Stimulated activated naive CD8-positive, alpha-beta T cell treated with anti-CD3 and anti-CD28 coated beads, Interleukin-15, Interleukin-2, amounts not matched to agents 100 U/mL and 50 U/mL, for 24 hours (primary cell): Measurements from ENCODE around the gene VPS29.
"Not testable (repeated sequence)": the region's sequence is repeated elsewhere in the genome, so short reads cannot be mapped to it uniquely, and the experiment has no call there.

ENCODE experiments used
- ATAC-seq: fragments of 150-1000 bp; cut with Tn5 transposase; one replicate; pipeline ENCODE4 v1.10.0; 2021
- DNase-seq: peaks from one replicate; pipeline ENCODE4 v3.0.0; 2021

The VPS29 gene

GRCh38 chr12:110520876-110521712, 19.2 kb upstream of the VPS29 start:
- DNase-seq: not testable (repeated sequence)
- peak; percentile 52 for ATAC-seq

DNA sequence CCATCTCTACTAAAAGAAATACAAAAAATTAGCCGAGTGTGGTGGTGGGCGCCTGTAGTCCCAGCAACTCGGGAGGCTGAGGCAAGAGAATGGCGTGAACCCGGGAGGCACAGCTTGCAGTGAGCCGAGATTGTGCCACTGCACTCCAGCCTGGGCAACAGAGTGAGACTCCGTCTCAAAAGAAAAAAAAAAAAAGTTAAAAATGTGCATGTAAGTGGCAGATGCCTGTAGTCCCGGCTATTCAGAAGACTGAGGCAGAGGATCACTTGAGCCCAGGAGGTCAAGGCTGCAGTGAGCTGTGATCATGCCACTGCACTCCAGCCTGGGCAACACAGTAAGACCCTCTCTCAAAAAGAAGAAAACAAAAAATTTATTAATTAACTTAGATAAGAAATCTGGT, 16.1 kb upstream of the VPS29 start:
- not testable (repeated sequence) for ATAC-seq

DNA sequence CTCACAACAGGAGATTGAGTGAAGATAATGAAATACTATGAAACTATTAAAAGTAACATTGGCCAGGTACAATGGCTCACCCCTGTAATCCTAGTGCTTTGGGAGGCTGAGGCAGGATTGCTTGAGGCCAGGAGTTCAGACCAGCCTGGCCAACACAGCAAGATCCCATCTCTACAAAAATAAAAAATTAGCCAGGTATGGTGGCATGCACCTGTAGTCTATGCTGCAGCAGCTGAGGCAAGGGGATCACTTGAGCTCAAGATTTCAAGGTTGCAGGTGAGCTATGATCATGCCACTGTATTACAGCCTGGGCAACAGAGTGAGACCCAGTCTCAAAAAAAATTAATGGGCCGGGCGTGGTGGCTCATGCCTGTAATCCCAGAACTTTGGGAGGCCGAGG, 15.1 kb upstream of the VPS29 start:
- ATAC-seq (no peak), DNase-seq (no peak)

More for the DNA sequence above, 16.1 kb upstream of the VPS29 start:
- DNase-seq: not testable (repeated sequence)

- ATAC-seq (no peak), DNase-seq (no peak)
Observed at GRCh38 chr12:110514363-110514762, 12.5 kb upstream of the VPS29 start.

DNA sequence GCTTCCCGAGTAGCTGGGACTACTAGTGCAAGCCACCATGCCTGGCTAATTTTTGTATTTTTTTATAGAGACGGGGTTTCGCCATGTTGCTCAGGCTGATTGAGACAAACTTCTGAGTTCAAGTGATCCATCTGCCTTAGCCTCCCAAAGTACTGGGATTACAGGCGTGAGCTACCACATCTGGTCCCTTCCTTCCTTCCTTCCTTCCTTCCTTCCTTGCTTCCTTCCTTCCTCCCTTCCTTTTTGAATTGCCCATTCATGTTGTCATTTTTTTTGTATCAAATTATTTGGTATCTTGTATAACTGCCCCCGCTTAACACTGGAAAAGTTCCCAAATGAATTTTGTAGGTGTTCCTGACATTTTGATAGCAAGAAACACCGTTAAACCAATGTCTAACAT, 11.9 kb upstream of the VPS29 start:
- no peak for ATAC-seq
- DNase-seq: no peak

DNA sequence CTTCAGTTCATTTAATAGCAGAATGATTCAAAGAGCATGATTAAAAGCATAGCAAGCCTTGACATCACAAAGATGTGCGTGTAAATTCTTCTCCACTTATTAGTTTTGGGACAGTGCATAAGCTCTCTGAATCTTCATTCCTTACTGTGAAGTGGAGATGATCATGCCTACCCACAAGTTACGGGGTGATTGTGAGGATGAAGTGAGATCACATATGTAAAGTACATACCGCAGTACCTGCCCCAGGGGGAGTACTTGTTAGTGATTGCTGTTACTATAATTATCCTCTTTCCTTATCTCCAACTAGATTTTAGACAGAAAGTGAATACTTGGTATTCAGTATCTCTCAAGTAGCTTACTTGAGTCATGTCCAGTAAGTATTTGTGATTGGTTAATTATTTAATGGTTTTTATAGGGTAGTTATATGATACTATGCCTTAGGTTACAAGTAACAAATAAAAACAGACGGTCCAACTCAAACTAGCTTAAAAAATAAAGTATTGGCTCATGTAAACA, 6.2 kb upstream of the VPS29 start:
- DNase-seq: no peak
- no peak for ATAC-seq

GRCh38 chr12:110505332-110505731, 3.4 kb upstream of the VPS29 start:
- DNase-seq (no peak), ATAC-seq (no peak)

DNA sequence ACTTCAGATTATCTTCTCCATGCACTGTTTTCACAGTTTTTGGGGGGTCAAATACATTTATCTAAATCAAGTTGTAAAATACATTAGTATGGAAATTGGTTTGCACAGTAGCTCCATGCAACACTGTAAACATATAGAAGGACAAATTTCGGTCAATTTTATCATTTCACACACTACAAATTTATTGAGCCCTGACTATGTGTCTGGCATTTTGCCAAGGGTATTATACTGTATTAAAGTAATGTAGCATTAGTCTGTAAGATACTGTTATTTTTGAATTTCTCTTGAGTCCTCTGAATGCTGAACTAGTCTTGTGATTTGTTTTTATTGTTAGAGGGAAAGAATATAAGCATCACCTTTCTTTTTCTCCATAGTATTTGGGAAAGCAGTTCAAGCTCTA, 1.5 kb upstream of the VPS29 start:
- ATAC-seq: no peak

DNA sequence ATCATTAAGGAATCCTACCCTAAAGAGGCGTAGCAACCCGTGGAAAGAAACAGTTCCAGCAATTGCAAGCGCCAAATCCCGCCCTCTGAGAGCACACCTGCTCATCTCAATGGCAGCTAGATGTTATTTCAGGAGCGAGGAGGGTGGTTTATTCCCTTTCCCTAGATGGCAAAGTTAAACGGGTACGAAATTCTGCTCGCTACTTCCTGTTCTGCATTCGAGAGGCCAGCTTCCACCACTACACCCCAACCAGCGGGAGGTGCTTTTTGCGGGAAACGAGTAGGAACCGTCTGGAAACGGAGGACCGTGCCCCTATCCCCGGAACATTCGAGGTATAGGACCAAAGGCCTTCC, 536 bp downstream of the VPS29 start:
- no peak for DNase-seq

More for the DNA sequence above, 1.5 kb upstream of the VPS29 start:
- no peak for DNase-seq

DNA sequence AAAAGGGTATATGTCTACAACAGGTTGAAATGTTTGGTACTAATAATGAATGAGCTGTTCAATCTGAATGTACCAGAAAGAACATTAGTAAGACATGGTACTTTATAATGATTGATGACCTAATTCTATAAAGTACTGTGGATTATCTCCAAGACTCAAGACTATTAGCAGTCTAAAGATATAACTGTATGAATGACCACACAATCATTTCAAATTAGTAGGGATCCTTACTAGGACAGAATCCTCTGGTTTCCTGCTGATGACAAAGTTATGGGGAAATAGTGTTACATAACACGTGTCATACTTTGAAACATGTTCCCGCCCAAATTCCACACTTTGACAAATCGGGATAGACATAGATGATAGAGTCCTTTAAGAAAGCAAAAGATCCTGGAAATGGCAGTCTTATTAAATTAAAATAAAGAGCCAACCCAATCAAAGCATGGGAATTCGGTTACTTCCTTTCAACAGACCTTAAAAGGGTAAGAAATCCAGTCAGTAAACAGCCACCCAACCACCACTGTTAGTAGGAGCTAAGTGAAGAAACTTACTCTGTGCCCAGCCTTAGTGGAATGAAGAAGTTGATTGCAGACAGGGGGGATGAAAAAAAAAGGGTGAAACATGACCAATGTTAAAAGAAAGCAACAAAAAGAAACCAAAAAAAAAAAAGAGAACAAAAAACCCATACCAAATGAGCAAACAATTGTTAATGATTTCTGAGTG, 2.8 kb downstream of the VPS29 start:
- no peak for ATAC-seq
- no peak for DNase-seq

More for the DNA sequence above, 536 bp downstream of the VPS29 start:
- no peak for ATAC-seq

- DNase-seq: no peak
- no peak for ATAC-seq
Observed at GRCh38 chr12:110475426-110475825, 26.5 kb downstream of the VPS29 start.

- DNase-seq (peak; percentile 94), ATAC-seq (peak; percentile 81)
Observed at GRCh38 chr12:110468214-110469048, 33.5 kb downstream of the VPS29 start, which contains the start of the genes FAM216A and GPN3. FAM216A (plus strand) TSS chr12:110468845; CDS start chr12:110468876, 31 bp downstream. GPN3 (minus strand) TSS chr12:110468257; CDS start chr12:110468203, 54 bp downstream.

GRCh38 chr12:110467847-110468213, 34.1 kb downstream of the VPS29 start:
- ATAC-seq (no peak), DNase-seq (no peak)

DNA sequence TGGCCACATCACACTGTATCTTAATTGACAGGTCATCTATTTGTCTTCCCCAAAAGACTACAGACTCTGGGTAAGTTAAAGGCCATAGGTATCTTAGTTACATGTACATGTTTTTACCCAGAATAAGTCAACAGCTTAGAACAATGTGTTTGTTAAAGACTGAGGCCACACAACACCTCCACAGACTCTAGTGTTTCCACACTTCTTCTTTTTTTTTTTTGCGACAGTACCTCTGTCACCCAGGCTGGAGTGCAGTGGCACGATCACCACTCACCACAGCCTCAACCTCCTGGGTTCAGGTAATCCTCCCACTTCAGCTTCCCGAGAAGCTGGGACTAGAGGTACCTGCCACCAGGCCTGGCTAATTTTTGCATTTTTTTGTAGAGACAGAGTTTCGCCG, 35.1 kb downstream of the VPS29 start:
- ATAC-seq: no peak
- DNase-seq: no peak

DNA sequence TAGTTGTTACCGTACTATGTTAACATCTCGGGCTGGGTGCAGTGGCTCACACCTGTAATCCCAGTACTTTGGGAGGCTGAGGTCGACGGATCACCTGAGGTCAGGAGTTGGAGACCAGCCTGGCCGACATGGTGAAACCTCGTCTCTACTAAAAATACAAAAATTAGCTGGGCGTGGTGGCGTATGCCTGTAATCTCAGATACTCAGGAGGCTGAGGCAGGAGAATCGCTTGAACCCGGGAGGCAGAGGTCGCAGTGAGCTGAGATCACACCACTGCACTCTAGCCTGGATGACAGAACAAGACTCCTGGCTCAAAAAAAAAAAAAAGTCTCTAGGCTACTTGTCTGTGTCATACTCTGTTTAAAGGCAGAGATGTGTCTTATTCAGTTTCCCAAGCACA, 36.1 kb downstream of the VPS29 start:
- ATAC-seq, DNase-seq: not testable (repeated sequence)

- no peak for DNase-seq
- no peak for ATAC-seq
Observed at GRCh38 chr12:110465024-110465423, 36.9 kb downstream of the VPS29 start.

GRCh38 chr12:110461189-110461588, 40.7 kb downstream of the VPS29 start:
- not testable (repeated sequence) for DNase-seq, ATAC-seq

- no peak for ATAC-seq
Observed at GRCh38 chr12:110458756-110459155, 43.2 kb downstream of the VPS29 start.

GRCh38 chr12:110453569-110454296, 48.2 kb downstream of the VPS29 start:
- no peak for ATAC-seq
- DNase-seq: no peak

More at GRCh38 chr12:110458756-110459155, 43.2 kb downstream of the VPS29 start:
- DNase-seq: no peak

DNA sequence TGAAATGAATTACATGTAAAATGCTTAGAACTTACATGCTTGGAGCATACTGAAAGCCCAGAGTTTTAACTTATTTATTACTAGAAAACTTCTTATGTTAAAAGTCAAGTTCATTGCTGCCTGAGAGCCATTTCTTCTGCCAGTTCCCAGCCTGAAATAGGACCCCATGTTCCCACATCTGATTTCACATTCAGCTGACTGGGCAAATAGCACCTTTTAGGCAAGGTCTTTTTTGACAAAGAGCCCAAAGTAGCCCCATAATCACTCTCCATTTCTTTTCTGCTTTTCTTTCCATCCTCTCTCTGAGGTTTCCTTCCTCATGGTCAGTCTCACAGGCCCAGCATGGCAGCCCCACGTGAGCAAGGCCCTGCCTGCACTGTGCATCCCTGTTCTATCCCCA, 50.6 kb downstream of the VPS29 start:
- ATAC-seq: no peak
- no peak for DNase-seq

DNA sequence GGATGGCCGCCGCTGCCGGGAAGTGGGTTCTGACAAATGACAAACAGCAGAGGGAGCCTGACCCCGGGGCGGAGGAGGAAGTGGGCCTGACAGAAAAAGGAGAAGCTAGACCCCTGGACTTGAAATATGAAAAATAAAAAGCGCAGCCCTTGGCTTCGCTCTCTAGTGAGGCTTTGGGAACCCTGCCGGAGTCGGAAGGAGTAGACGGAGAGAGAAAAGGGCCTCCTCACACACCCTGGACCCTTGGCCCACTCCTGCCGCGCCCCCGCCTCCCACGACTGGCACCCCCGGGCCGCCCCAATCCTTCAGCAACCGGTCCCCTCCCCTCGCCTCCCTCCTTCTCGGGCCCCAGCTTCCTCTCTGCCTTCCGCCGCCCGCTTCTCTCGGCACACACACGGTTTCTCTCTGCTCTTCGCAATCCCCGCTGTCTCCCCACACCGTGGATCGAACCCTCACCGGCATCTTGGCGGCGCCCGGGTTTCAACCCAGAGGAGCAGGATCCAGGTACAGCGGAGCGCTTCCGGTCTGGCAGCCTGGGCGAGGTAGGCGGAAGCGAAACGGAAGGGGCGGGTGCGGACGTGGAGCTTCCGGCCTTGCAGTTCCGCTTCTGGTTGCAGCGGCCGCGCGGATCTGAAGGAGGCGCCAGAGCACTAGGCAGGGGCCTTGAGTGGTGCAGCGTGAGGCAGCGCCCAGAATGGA, 52.0 kb downstream of the VPS29 start, which contains the start of gene ARPC3:
Gene ARPC3, minus strand, starts transcription at position 539 of the 699 bp plus-strand sequence. Its CDS starts 77 bp downstream, at position 462.
- DNase-seq (peak; percentile 96), ATAC-seq (peak; percentile 99)
